HG03139 (cell line): ENCODE data around the gene PPP2R5C.

Experiments used
- ATAC-seq: cut with Tn5 transposase; IDR thresholded peaks from one replicate; pipeline ENCODE4 v1.9.1; 2021; ENCODE audit not compliant: unreplicated experiment

The PPP2R5C gene

DNA sequence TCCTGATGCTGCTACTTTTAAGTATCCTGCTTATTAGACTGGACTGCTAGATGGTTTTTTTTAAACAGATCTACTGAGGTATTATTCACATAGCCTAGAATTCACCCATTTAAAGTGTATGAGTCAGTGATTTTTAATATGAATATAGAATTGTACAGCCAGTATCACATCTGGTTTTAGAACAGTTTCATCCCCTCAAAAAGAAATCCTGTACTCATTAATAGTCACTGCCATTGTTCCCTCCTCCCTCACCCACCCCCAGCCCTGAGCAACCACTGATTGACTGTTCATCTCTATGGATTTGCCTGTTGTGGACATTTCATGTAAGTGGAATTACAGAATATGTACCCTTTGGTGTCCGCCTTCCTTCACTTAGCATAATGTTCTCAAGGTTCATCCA, 98.4 kb downstream of the PPP2R5C start:
- no peak for ATAC-seq

DNA sequence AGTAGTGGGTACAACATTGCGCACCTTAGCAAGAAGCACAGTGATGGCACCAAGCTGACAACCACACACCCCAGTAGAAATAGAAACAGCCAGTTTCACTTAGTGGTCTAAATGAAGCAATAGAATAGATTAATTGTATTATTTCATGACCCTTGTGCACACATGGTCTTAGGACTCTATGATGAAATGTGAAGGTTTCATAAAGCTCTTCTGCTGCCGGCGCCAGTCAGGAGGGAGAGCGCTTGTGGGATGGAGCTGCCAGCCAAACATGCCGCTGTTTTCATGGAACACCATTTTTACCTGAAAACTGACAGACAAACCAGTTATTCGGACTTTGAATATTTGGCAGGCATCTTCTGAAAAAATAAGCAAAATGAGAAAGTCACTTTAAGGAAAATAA, 100.0 kb downstream of the PPP2R5C start:
- no peak for ATAC-seq

DNA sequence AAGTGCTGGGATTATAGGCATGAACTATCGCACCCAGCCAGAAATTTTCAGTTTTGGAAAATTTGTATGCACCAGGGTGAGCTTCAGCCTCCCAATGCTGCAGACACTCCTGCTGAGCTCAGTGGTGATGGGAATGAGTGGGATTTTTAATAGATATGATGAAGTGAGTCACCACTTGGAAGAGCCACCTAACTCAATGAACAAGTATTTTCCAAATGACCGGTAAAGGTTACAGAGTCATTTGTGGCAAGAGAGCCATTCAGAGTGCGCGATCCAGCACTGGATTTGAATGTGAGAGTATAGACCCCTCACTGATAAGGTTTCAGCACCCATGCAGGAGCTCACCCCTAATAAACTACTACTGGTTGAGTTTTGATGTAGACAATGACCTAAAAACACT, 100.7 kb downstream of the PPP2R5C start:
- no peak for ATAC-seq

DNA sequence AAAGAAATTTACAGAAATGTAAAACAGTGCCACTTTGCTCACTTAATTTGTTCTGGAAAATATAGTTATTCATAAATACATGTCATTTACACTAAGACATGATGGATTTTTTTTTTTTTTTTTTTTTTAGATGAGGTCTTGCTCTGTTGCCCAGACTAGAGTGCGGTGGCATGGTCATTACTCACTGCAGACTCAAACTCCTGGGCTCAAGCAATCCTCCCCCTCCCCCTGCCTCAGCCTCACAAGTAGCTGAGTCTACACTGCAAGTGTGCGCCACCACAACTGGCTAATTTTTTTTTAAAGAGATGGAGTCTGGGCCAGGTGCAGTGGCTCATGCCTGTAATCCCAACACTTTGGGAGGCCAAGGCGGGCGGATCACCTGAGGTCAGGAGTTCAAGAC, 101.2 kb downstream of the PPP2R5C start:
- no peak for ATAC-seq

DNA sequence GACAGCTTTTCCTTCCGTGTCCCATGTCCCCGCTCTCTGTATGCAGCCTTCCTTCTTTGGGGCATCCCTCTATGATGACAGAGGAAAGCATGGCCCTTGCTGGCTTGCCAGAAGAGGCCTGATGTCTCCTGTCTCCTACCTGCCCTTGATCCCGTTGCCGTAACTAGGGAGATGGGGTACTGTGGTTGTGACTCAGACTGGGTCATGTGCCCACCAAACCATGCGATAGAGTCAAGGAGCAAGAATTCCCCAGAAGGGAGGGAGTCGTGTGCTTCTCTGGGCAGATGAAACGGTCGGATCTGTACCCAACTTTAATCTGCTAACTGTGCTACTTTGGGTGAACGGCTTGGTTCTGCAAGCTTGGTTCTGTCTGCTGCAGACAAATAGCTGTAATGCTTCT, 103.8 kb downstream of the PPP2R5C start:
- no peak for ATAC-seq

DNA sequence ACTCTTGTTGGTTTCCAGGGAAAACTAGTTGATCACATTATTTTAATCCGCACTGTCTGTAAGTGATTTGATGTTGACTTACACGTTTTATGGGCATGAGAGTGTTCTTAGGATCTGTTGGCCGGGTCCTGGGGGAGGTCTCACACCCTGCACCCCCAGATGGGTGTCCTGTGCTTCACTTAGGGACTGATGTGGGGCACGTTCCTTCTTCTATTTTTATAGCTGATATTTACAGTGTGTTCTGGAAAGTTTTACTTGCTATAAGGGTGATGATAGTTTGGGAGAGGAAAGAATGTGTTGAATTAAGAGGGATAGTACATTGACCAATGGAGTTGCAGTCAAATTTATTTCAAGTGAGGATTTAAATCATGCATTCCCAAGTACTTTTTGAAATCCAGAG, 106.3 kb downstream of the PPP2R5C start:
- no peak for ATAC-seq

DNA sequence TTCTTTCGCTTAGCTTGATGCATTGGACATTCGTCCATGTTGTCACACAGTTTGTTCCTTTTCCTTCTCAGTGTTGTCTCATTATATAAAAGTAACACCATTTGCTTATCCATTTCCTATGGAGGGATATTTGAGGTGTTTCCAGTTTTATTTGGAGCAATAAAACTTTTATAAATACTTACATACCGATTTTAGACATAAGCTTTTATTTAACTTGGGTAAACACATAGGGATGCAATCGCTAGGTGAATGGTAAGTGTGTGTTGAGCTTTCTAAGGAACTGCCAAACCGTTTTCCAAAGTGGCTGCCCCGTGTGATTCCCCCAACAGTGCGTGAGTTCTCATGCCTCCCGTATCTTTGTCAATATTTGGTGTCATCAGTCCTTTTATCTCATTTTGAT, 107.7 kb downstream of the PPP2R5C start:
- no peak for ATAC-seq

DNA sequence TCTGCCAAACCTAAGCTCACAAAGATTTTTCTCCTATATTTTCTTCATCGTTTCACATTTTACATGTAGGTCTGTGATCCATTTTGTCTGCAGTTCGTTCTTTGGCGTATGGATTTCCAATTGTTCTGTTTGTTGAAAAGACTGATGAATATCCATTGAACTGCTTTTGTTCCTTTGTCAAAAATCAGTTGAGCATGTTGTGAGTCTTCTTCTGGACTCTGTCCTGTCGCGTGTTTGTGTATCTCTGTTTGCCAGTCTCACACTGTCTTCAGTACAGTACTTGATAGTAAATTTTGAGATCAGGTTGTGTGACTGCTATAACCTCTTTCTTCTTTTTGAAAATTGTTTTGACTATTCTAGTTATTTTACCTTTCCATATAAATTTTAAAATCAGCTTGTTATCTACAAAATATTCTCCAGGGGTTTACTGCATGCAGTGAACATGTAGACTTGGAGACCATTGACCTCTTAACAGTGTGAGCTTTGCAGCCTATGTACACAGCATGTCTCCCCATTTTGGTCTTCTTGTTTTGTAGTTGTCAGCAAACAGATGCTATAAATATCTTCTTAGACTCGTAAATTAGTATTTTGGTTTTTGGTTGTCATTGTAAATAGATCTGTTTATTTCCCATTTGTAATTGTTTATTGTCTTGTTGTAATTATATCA, 108.9 kb downstream of the PPP2R5C start:
- no peak for ATAC-seq

DNA sequence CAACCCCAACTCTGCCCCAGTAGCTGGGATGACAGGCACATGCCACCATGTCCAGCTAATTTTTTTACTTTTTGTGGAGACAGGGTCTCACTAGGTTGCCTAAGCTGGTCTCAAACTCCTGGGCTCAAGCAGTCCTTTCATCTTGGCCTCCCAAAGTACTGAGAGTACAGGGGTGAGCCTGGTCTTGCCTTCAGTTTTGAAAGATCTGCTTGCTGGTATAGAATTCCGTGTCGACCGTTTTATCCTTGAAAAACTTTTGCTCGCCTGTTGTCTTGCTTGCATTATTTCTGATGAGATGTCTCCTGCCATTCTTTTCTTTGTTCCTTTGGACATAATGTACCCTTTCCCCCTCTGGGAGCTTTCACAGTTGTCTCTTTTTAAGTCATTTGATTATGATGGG, 110.8 kb downstream of the PPP2R5C start:
- no peak for ATAC-seq

DNA sequence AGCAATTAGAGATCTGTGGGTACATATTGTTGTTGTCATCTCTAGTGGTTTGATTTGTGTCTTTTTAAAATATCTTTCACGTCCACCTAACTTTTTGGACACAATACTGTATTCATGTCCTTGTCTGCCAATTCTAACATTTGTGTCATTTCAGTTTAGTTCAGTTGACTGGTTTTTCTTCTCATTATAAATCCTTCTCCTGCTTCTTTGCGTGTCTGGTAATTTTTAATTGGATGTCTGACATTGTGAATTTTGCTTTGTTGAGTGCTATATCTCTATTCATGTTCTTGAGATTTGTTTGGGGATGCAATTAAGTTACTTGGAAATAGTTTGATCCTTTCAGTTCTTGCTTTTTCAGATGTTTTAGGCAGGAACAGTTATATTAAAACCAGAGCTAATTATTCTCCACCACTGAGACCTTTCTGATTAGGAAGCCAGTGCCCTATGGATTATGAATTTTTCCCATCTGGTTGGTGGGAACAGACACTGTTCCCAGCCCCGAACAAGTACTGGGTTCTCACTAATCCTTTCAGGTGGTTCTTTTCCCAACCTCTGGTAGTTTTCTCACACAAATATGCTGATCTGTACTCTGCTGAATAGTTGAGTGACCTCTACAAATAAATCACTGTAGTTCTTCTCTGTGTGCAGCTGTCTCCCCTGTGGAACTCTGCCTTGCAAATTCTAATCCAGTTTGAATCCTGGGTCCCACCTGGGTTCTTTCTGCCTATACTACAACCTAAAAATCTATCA, 111.7 kb downstream of the PPP2R5C start:
- no peak for ATAC-seq

DNA sequence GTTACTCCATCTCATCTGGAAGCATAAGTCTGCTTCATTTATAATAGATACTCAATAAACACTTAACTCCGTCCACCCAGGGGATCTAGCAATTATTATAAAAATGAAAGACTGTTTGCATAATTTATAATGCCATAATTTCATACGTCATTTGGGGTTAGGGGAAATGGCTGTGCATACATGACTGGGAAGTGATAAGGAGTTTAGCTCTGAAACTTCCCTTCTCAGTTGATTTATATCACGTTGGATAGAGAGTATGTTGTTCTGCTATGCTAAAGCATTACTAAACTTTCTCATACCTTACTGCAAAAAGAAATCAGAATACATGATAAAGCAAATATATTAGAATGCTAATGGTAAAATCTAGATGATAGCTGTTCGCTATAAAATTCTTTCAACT, 112.5 kb downstream of the PPP2R5C start:
- ATAC-seq, result no peak

DNA sequence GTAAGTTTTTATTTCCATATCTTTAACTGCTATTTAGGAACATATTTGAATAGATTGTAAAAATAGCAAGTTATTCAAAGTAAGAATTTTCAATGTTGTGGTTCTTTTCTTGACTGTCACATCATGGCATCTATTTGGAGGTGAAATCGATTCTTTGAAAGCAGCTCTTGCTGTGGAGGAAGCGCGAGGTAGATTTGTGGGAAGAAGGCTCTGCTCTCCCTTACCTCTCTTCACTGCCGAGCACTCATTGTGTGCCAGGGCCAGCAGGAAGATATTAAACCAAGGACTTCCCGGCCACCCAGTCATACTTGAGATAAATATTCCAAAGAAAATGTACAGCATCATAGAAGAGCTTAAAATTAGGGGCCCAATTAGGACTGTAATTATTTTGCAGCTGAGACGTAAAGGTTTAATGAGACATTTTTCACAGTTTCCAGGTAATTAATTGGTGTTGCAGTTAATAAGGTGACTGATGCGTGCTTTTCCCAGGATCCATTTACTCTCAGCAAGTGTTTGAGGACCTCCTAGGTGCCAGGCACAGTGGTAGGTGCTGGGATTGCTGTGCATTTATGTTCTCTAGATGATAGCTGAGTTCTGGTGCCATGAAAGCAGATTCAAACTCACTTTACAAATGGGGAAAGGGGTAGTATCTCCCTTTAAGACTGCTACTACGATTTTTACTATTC, 113.7 kb downstream of the PPP2R5C start:
- ATAC-seq, result no peak

DNA sequence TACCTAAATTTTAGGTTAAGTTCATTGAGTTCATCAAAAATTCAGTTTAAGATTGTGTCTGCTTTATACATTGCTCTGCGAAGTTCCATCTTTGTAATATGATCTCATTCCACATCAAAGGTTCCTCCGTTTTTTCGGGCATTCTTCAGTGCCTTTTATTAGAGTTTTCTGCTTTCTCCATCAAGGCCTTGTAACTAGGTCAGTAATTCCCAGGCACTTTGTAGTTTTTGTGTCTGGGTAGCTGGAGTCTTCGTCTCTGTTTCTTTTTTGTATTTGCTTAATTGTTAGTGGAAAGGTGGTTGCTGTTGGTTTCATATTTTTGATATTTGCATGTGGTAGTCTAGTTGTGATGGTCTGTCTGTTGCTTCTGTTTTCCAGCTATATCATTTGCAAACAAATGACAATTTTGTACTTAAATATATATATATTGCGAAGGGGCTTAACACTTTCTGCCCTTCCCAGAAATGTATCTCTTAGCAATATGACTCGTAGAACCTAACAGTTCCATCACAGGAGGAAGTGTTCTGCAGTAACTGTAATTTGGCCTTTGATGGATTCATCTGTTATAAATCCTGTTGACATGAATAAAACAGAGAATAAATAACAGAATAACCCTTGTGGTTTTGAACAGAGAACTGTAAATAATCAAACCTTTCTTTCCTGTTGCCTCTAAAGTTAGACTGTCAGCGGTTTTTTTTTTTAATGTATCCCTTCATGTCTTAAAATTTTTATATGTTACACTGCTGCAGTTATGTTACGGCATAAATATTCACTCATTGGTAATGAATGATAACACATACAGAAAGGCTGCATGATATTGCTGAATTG, 114.4 kb downstream of the PPP2R5C start:
- ATAC-seq, result peak; percentile 34

DNA sequence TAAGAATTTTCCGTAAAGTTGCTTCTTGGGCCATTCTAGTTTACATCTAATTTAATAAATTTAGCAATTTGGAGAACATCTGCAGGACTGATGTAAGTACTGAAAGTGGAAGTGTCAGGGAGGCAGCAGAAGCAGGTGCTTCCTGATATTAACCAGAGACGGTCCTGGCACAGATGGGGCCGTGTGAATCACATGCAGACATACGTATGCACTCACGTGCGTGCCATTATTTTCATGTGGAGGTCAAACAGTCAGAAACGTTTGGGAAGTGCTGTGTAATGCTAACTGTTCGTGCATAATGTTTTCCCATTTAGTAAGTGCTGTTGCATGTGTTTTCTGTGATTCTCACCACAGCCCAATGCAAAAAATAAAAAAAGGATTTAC, 115.0 kb downstream of the PPP2R5C start:
- peak; percentile 85 for ATAC-seq

DNA sequence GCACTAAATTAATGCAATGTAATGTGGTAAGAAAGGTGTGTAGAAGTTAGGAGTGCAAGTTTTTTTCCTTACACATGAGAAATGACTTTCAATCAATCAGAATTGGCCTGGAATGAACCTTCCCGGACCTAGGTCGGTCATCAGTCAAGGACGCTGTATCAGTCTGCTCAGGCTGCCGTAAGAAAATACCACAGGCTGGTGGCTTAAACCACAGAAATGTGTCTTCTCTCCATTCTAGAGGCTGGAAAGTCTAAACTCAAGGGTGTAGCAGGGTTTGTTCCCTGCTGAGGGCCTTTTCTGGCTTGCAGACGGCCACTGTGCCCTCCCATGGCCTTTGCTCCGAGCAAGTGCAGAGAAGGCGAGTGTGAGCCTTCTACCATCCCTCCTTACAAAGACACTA, 116.3 kb downstream of the PPP2R5C start:
- ATAC-seq, result no peak

DNA sequence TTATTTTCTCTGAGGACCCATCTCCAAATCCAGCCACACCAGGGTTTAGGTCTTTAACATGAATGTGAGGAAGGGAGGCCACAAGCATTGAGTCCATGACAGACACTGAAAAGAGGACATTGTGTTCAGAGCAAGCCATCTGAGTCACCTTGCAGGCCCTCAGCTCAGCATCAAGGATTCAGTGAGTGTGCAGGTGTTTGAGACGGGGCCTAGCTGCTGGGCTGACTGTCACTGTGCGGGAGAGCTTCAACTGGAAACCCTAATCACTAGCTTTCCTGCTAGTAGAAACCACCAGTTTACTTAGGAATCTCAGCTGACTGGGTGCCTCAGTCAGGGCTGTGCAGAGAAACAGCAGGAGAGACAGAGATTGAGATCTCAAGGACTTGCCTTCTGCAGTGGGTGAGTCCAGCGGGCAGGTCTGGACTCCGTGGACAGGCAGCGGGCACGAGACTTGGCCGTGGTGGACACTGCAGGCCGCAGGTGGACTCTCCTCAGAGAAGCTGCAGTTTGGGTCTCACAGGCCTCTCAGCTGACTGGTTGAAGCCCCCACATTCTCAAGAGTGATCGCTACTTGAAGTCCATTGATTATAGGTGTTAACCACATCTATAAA, 116.8 kb downstream of the PPP2R5C start:
- ATAC-seq, result no peak

DNA sequence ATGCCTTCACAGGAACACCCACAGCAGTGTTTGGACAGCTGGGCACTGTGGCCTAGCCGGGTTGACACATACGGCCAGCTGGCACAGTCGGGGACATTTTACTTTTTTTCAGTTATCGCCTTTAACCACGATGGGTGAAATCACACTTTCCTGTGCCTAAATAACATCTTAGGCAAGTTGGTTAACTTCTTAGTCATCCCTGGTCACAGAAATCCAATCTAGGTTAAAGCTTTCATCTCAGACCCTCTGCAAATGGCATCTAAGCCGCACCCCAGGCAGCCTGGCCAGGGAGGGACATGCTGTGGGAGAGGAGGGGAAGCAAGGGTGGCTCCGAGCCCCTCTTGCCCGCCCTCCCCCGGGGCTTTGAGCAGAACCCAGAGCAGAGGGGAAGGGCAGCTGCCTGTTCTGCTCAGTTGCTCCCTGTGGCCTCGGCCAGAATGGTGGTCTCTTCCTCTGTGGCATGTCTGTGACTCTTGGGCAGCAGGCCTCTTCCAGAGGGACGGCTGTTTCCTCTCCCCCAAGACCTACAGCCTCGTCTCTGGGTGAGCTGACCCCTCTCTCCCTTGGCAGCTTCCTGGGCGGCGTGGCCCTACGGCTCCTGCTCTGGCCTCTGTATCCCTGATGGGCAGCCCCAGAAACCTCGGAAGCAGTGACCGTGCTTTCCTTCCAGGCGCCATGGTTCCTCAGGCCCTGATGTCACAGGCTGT, 117.5 kb downstream of the PPP2R5C start:
- ATAC-seq, result no peak

DNA sequence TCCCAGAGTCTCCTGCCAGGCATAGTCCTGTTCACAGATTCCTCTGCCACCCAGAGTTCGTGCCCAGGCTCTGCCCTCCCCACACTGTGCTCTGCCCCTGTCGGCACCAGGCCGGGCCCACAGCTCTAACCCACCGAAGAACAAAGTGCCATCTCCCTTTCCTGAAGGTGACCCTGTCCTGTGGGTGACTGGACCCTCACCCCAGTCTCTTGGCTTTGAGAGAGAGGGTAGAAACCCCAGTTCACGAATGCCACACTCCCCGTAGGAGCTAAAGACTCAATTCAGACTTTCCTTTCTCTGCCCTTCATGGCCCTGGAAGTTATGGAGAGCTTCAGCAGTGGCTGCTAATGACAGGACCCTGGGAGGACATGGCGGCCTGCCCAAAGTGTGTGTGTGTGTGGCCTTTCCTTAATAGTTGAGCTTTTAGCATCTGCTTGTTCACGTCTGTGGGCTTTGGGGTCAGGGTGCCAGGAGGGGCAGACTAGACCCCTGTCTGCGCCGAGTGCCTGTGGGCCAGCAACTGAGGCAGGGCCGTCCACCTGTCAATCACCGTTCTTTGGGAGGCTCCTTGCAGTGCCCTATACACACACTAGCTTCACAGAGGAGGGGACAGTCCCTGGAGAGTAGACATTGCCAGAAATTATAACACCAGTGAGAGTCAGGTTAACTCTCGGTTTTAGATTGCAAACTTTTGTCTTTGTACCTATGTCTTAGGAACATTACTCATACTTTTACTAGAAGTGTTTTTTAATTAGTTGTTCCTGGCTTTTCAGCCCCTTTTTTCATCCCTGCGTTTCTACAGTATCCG, 118.2 kb downstream of the PPP2R5C start:
- ATAC-seq, result no peak

DNA sequence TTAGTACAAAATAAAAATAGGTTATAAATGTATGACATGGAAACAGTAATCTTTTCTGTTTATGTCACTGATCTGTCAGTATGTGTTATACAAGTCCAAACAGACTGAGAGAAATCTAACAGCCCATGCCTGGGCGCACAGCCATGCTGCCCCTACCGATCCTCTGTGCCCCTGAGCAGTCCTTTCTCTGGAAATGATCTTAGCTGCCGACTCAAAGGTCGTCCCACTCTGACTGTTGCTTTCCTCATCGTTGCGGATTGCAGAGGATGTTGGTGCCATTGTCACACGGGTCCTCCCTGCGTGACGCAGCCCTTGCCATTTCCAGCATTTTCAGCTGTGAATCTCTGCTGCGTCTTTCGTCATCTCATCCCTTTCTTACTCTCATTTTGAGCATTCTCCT, 119.9 kb downstream of the PPP2R5C start:
- no peak for ATAC-seq
